ENCODE measurements around the gene BEX5. TPM values are rescaled to one million over a fixed set of nuclear protein-coding genes. Genes with fewer than 3 reads are reported as not detected.

The BEX5 gene
- polyA plus RNA-seq, 1 donor (not counting 4 experiments of a cell fraction or from before 2014, with no cell fraction given), result 1.5 TPM

Other genes starting within 250 kb of the BEX5 start
- gene ZMAT1, start 223.9 kb downstream of the BEX5 start, polyA plus RNA-seq, result 0.03 to 0.04 TPM in 2 of 3 replicates, not detected in the other
- gene TCEAL2, start 30.3 kb downstream of the BEX5 start, polyA plus RNA-seq, result not detected in 3 replicates
- not detected in 3 replicates for gene TCEAL6, start 13.5 kb downstream of the BEX5 start, polyA plus RNA-seq
- not detected in 3 replicates for gene TCP11X1, start 59.3 kb upstream of the BEX5 start, polyA plus RNA-seq
- gene NXF2, start 91.2 kb upstream of the BEX5 start, polyA plus RNA-seq, result not detected in 3 replicates